Heart right ventricle (tissue), 16 donors: Measurements from ENCODE around the gene SPATA25. TPM values are rescaled to one million over a fixed set of nuclear protein-coding genes. Genes with fewer than 3 reads are reported as not detected.

Experiments used
- ATAC-seq, 8 donors: fragments of 200-7000 bp; cut with Tn5 transposase; one replicate each; pipeline ENCODE4 v1.9.1; 2020; ENCODE audit warnings: mild to moderate bottlenecking in 8 of 8, moderate library complexity in 8 of 8, moderate number of reproducible peaks in 1 of 8
- DNase-seq, 2 donors: peaks; one replicate each; pipeline ENCODE4 v3.0.0-alpha.2; 2020
- H3K27ac ChIP-seq, 10 donors: fragments of 200-600 bp; sonication (generic) in 2 of 10; one replicate each; pipeline versions ENCODE4 v1.5.0 to v1.8.0; 2020 to 2022; ENCODE audit warnings: mild to moderate bottlenecking in 3 of 10
- H3K27me3 ChIP-seq, 7 donors: fragments of 200-600 bp; one replicate each; pipeline ENCODE4 v1.8.0; 2021 to 2022; ENCODE audit warnings: mild to moderate bottlenecking in 2 of 7
- H3K36me3 ChIP-seq, 9 donors: fragments of 200-600 bp; sonication (generic) in 1 of 9; one replicate each; pipeline versions ENCODE4 v1.5.0 to v1.8.0; 2020 to 2022; ENCODE audit warnings: mild to moderate bottlenecking in 2 of 9
- H3K4me1 ChIP-seq, 9 donors: fragments of 200-600 bp; sonication (generic) in 1 of 9; one replicate each; pipeline versions ENCODE4 v1.5.0 to v1.8.0; 2020 to 2022; ENCODE audit warnings: mild to moderate bottlenecking in 4 of 9
- H3K4me3 ChIP-seq, 10 donors: fragments of 200-600 bp; sonication (generic) in 2 of 10; one replicate each; pipeline versions ENCODE4 v1.5.0 to v1.8.0; 2020 to 2022; ENCODE audit warnings: mild to moderate bottlenecking in 7 of 10, moderate library complexity in 2 of 10
- H3K9me3 ChIP-seq, 11 donors: fragments of 200-600 bp in 10 of 11; sonication (generic) in 2 of 11; one replicate each; pipeline versions ENCODE4 v1.5.0 to v1.8.0; 2013 to 2022; ENCODE audit warnings: mild to moderate bottlenecking in 2 of 11, control low read depth in 1 of 11, moderate library complexity in 1 of 11
- WGBS, 2 donors: extraction: QIAGEN DNeasy Blood & Tissue Kit; methylation state at CpG; one replicate each; pipeline ENCODE4 v1.1.7; 2013; ENCODE audit warnings: inconsistent platforms in 1 of 2; 5-methylcytosine and 5-hydroxymethylcytosine counted together
- intact Hi-C, 10 donors: fragments of 100-400 bp; cut with DNase I; formaldehyde crosslinking; loops; one replicate each; pipeline versions ENCODE4 v1.11.1 to v1.14.2; 2022
- polyA plus RNA-seq, 2 donors: library from polyadenylated mRNA; stranded (reverse); fragments of 200-250 nt; gene quantifications; one replicate each; pipeline ENCODE4 v1.2.3, GENCODE V29; 2013
- total RNA-seq, 10 donors: library from RNA; stranded (reverse); fragmentation: NEBNext Ultra II Directional in 3 of 10; extraction: Animal tissue kit (Norgen Biotek cat#: 25700) in 3 of 10; gene quantifications; one replicate each; pipeline versions ENCODE4 v1.2.1 to v1.2.4, GENCODE V29; 2021 to 2023
- TF ChIP-seq, protein P1 (sequence below), 9 donors: fragments of 200-600 bp; sonication (generic) in 2 of 9; IDR thresholded peaks; one replicate each; pipeline versions ENCODE4 v1.5.0 to v1.8.0; 2021 to 2022; ENCODE audit warnings: antibody characterized with exemption in 9 of 9, mild to moderate bottlenecking in 5 of 9, moderate library complexity in 1 of 9
- donor health status: Arrhythmogenic right ventricular cardiomyopathy.
- donor health status: ischemic (EF 13 %, LVEDD 7.1; RV severe dilation, severe dysfunction).
- donor health status: healthy with polysubstance abuse.
- donor health status: DM: no; HTN: yes; CAD: no.
- donor health status: DM: no; HTN: no; CAD: no.
- donor health status: ischemic (EF 25% LVEDD 6.9; RV normal size, moderate dysfunction).
- donor health status: ischemic (EF 25% LVEDD 5.7; RV mildly dilated, moderate dysfunction).
- donor health status: healthy.
- donor health status: DM: yes; HTN: yes; CAD: no.
- donor health status: Ischemic cardiomyopathy.
- donor health status: ischemic (EF 35%, LVEDD 5.7; RV mildly dilated, moderate dysfunction).
- donor health status: nonischemic (EF 11% LVEDD 7.7; RV severe dilation, severe dysfunction).
- donor health status: DM: yes; HTN: yes; CAD: no.
- donor health status: PGD.
- donor health status: ischemic (EF 29% LVEDD 5.4; RV normal size, mild dysfunction).
- donor health status: nonischemic (EF 23%, LVEDD 6.1; RV moderate dilation, normal function).

SPATA25 gene
- total and polyA plus RNA-seq, 12 donors = 0.65 to 4.3 (median 2.0) TPM

DNA sequence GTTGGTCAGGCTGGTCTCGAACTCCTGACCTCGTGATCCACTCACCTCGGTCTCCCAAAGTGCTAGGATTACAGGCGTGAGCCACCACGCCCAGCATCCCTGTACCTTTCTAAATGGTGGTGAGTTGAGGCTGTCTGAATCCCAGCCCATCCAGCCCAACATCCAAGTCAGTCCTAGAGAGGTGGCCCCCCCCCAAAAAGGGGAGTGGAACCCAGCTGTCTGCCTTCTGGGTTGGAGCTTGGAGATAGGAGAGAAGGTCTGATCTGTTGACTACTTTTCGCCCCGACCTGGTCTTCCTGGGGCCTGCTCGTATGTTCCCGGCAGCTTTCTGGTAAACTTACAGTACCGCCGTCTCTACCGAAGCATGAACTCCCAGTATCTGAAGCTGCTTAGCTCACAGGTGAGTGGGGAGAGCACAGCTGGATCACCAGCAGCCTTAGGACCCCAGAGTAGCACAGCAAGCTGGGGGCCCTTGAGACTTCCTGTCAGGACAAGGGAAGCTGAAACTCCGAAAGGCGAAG is 9.3 kb upstream of the SPATA25 start:
- no peak overlapping the region for H3K4me3 ChIP-seq
- intact Hi-C loops = loop anchor here in 1 of 10 donors (10.0 kb wide), 1 partner anchor 68 kb away; no protein-coding TSS in a partner anchor
- no peaks in the 10 kb centered on the region for H3K9me3 ChIP-seq
- H3K4me1 ChIP-seq = peaks cover 5 to 24% (median 13%) of the 10 kb centered on the region in 9 donors
- WGBS, 2 donors = 93 to 95% methylated on average over 14 of the region's 14 CpGs
- ATAC-seq (no peak), DNase-seq (no peak)
- H3K27me3 ChIP-seq = no peaks in the 10 kb centered on the region
- no peak overlapping the region for H3K27ac ChIP-seq
- H3K36me3 ChIP-seq = peaks cover 0 to 93% (median 66%) of the 10 kb centered on the region in 9 donors
- TF ChIP-seq, protein P1, sequence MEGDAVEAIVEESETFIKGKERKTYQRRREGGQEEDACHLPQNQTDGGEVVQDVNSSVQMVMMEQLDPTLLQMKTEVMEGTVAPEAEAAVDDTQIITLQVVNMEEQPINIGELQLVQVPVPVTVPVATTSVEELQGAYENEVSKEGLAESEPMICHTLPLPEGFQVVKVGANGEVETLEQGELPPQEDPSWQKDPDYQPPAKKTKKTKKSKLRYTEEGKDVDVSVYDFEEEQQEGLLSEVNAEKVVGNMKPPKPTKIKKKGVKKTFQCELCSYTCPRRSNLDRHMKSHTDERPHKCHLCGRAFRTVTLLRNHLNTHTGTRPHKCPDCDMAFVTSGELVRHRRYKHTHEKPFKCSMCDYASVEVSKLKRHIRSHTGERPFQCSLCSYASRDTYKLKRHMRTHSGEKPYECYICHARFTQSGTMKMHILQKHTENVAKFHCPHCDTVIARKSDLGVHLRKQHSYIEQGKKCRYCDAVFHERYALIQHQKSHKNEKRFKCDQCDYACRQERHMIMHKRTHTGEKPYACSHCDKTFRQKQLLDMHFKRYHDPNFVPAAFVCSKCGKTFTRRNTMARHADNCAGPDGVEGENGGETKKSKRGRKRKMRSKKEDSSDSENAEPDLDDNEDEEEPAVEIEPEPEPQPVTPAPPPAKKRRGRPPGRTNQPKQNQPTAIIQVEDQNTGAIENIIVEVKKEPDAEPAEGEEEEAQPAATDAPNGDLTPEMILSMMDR (IDR thresholded peaks at IDR 0.05) = no peak

DNA sequence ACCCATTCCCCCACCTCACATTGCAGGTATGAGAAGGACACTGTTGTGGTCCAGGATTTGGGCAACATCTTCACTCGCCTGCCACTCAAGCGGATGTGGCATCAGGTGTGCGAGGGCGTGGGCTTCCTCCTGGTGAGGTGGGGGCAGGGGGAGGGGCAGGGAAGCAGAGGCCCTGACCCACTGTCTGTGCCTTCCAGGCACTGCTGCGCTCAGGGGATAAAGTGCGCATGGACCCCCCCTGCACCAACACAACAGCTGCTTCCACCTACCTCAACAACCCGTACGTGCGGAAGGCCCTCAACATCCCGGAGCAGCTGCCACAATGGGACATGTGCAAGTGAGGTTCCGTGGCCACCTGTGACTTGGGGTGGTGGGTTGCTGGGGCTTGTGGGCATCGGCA is 7.4 kb upstream of the SPATA25 start:
- peaks cover 8 to 38% (median 20%) of the 10 kb centered on the region in 9 donors for H3K4me1 ChIP-seq
- intact Hi-C loops = loop anchor here in 2 of 10 donors (5.0 to 10.0 kb wide), 2 partner anchors 70 to 73 kb away; no protein-coding TSS in a partner anchor
- WGBS, 2 donors = 79 to 85% methylated on average over 12 of the region's 12 CpGs
- no peak overlapping the region for H3K4me3 ChIP-seq
- peaks cover 0 to 74% (median 60%) of the 10 kb centered on the region in 9 donors for H3K36me3 ChIP-seq
- H3K27ac ChIP-seq = no peak overlapping the region
- TF ChIP-seq, protein P1 (IDR thresholded peaks at IDR 0.05) = no peak
- no peaks in the 10 kb centered on the region for H3K27me3 ChIP-seq
- ATAC-seq (no peak), DNase-seq (no peak)
- H3K9me3 ChIP-seq = no peaks in the 10 kb centered on the region

DNA sequence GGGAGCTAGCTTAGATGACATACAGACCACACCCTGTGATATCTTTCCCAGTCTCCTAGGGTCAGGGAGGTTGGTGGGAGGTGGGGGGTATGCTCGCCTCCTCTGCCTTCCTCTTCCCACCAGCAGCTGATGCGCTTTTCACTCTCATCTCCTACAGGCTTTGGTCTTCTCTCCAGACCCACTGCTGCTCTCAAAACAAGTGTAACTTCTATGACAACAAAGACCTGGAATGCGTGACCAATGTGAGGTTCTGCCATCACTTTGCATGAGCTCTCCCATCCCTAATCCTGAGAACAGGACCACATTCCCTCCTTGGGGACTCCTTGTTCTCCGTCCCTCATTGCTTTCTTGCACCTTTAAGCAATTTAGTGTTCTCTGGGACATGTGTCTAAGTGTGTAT is 6.4 kb upstream of the SPATA25 start:
- no peaks in the 10 kb centered on the region for H3K27me3 ChIP-seq
- no peak overlapping the region for H3K27ac ChIP-seq
- peaks cover 0 to 67% (median 55%) of the 10 kb centered on the region in 9 donors for H3K36me3 ChIP-seq
- TF ChIP-seq, protein P1 (IDR thresholded peaks at IDR 0.05) = no peak
- no peaks in the 10 kb centered on the region for H3K9me3 ChIP-seq
- no peak overlapping the region for H3K4me3 ChIP-seq
- ATAC-seq (no peak), DNase-seq (no peak)
- H3K4me1 ChIP-seq = peaks cover 10 to 45% (median 27%) of the 10 kb centered on the region in 9 donors
- 94 to 96% methylated on average over 4 of the region's 4 CpGs for WGBS, 2 donors
- intact Hi-C loops = loop anchor here in 2 of 10 donors (2.0 to 10.0 kb wide), 3 partner anchors 39 to 73 kb away; no protein-coding TSS in a partner anchor

DNA sequence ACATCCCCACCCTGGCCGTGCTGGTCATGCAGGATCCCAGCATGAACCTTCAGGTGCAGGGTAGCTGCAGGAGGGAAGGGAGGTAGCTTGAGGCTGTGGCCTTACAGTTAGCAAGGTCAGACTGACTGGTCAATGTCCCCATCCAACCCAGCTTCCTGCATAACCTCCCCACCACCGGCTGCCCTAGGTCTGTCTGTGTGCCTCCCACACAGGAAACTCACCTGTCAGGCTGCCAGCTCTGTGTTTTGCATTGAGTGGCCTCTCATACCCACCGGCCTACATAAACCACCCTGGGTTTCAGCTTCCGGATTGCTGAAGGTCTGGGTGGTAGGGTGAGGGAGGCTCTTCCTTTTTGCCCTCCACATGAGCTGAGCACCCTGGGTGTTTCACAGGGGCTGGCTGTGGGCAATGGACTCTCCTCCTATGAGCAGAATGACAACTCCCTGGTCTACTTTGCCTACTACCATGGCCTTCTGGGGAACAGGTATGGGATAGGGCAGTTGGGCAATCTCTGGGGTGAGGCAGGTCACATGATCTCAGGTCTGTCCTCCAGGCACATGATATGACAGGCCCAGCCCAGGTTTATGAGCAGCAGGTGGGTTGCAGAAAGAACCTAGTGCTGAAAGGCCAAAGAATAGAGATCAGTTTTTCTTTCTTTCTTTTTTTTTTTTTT is 5.5 kb upstream of the SPATA25 start:
- Histone ChIP-seq H3K27me3 (no peaks in the 10 kb centered on the region), H3K27ac (peak overlapping the region in 1 of 10 donors; percentile 91), H3K36me3 (peaks cover 0 to 67% (median 47%) of the 10 kb centered on the region in 9 donors), H3K9me3 (no peaks in the 10 kb centered on the region), H3K4me1 (peaks cover 10 to 47% (median 30%) of the 10 kb centered on the region in 9 donors), H3K4me3 (peak overlapping the region in 1 of 10 donors; percentile 81)
- no peak for DNase-seq
- intact Hi-C loops = loop anchor here in 2 of 10 donors (2.0 to 10.0 kb wide), 3 partner anchors 40 to 74 kb away; no protein-coding TSS in a partner anchor
- TF ChIP-seq, protein P1 (IDR thresholded peaks at IDR 0.05) = no peak
- no peak for ATAC-seq
- WGBS, 2 donors = 50 to 74% methylated on average over 4 of the region's 4 CpGs
